ENCODE results near the gene TRIM63. TPM values are rescaled to one million over a fixed set of nuclear protein-coding genes. Genes with fewer than 3 reads are reported as not detected.

TRIM63 gene
- total RNA-seq, 1 donor from 2014 or later: 203 TPM

- no peaks in the 10 kb centered on the region for H3K36me3 ChIP-seq
- H3K4me3 ChIP-seq: no peak overlapping the region
- no peaks in the 10 kb centered on the region for H3K27me3 ChIP-seq (ENCODE audit: low read depth)
- H3K9me3 ChIP-seq (replicated peaks): no peaks in the 10 kb centered on the region
- TF ChIP-seq, protein P1, sequence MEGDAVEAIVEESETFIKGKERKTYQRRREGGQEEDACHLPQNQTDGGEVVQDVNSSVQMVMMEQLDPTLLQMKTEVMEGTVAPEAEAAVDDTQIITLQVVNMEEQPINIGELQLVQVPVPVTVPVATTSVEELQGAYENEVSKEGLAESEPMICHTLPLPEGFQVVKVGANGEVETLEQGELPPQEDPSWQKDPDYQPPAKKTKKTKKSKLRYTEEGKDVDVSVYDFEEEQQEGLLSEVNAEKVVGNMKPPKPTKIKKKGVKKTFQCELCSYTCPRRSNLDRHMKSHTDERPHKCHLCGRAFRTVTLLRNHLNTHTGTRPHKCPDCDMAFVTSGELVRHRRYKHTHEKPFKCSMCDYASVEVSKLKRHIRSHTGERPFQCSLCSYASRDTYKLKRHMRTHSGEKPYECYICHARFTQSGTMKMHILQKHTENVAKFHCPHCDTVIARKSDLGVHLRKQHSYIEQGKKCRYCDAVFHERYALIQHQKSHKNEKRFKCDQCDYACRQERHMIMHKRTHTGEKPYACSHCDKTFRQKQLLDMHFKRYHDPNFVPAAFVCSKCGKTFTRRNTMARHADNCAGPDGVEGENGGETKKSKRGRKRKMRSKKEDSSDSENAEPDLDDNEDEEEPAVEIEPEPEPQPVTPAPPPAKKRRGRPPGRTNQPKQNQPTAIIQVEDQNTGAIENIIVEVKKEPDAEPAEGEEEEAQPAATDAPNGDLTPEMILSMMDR (IDR thresholded peaks at IDR 0.05; ENCODE audit: borderline replicate concordance): no peak
- intact Hi-C loops (cut with micrococcal nuclease): loop anchor here (10.0 kb wide), 1 partner anchor 225 kb away; no protein-coding TSS in a partner anchor
- peaks cover 24% of the 10 kb centered on the region for H3K4me1 ChIP-seq
- H3K27ac ChIP-seq (replicated peaks): peak overlapping the region; percentile 22
- no peak for DNase-seq
These were observed 32.4 kb upstream of the TRIM63 start for GRCh38 chr1:26099780-26100179.

- H3K4me1 ChIP-seq: peaks cover 26% of the 10 kb centered on the region
- TF ChIP-seq, protein P1 (IDR thresholded peaks at IDR 0.05; ENCODE audit: borderline replicate concordance): no peak
- no peak overlapping the region for H3K27ac ChIP-seq (replicated peaks)
- intact Hi-C loops (cut with micrococcal nuclease): no loop called here
- DNase-seq: no peak
- H3K27me3 ChIP-seq (ENCODE audit: low read depth): no peaks in the 10 kb centered on the region
- H3K36me3 ChIP-seq: no peaks in the 10 kb centered on the region
- no peak overlapping the region for H3K4me3 ChIP-seq
- no peaks in the 10 kb centered on the region for H3K9me3 ChIP-seq (replicated peaks)
These were observed 31.2 kb upstream of the TRIM63 start for GRCh38 chr1:26098602-26099001.

DNA sequence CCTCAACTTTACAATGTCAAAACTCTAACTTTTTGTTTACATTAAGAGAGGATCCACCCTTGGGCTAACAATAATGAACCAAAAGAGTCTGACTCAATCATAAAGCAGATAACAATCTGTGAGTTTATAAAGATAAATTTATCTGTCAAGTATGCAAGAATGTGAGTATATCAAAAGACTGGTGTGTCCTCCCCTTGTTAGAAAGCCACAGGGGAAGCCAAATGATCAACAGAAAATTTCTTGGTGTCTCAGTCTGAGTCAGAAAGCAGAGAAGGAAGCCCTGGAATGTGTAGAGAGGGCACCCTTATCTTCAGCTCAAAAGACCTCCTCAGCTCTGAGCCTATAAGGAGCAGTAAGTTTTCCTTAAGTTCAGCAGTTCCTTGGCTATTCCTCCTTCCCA, 30.3 kb upstream of the TRIM63 start:
- TF ChIP-seq, protein P1 (IDR thresholded peaks at IDR 0.05; ENCODE audit: borderline replicate concordance): no peak
- Histone ChIP-seq H3K9me3 (replicated peaks) (no peaks in the 10 kb centered on the region), H3K27me3 (ENCODE audit: low read depth) (no peaks in the 10 kb centered on the region), H3K4me1 (peaks cover 20% of the 10 kb centered on the region), H3K36me3 (no peaks in the 10 kb centered on the region), H3K27ac (replicated peaks) (no peak overlapping the region), H3K4me3 (no peak overlapping the region)
- no peak for DNase-seq
- intact Hi-C loops (cut with micrococcal nuclease): no loop called here

DNA sequence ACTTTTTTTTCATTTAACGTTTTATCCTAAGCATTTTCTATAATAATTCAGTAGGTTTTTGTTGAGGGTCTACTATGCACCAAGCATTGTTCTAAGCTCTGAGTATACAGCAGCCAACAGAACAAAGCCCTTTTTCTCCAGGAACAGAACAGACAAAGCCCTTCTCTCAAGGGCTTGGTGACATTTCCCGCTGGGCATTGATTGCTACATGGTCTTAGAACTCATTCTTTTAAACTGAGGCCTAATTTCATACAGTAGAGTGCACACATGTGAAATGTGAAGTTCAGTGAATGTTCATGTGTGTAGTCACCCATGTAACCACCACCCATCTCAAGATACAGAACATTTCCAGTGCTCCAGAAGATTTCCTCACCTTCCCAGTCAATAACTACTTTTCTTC, 29.0 kb upstream of the TRIM63 start:
- no peak for DNase-seq
- no peak overlapping the region for H3K27ac ChIP-seq (replicated peaks)
- intact Hi-C loops (cut with micrococcal nuclease): no loop called here
- peaks cover 20% of the 10 kb centered on the region for H3K4me1 ChIP-seq
- no peaks in the 10 kb centered on the region for H3K9me3 ChIP-seq (replicated peaks)
- TF ChIP-seq, protein P1 (IDR thresholded peaks at IDR 0.05; ENCODE audit: borderline replicate concordance): no peak
- no peaks in the 10 kb centered on the region for H3K36me3 ChIP-seq
- no peaks in the 10 kb centered on the region for H3K27me3 ChIP-seq (ENCODE audit: low read depth)
- no peak overlapping the region for H3K4me3 ChIP-seq

- H3K27ac ChIP-seq (replicated peaks): peak overlapping the region; percentile 89
- DNase-seq: peak; percentile 57
- TF ChIP-seq, protein P1 (IDR thresholded peaks at IDR 0.05; ENCODE audit: borderline replicate concordance): peak; percentile 35
- H3K36me3 ChIP-seq: no peaks in the 10 kb centered on the region
- H3K9me3 ChIP-seq (replicated peaks): no peaks in the 10 kb centered on the region
- H3K4me3 ChIP-seq: peak overlapping the region; percentile 53
- peaks cover 20% of the 10 kb centered on the region for H3K4me1 ChIP-seq
- intact Hi-C loops (cut with micrococcal nuclease): no loop called here
- H3K27me3 ChIP-seq (ENCODE audit: low read depth): no peaks in the 10 kb centered on the region
These were observed 27.4 kb upstream of the TRIM63 start for GRCh38 chr1:26094677-26095383.

Data from left ventricle myocardium inferior (tissue), 1 donor.